HG03139 (cell line): ENCODE results near the gene PCBP4.
"Not testable (repeated sequence)": the region's sequence is repeated elsewhere in the genome, so short reads cannot be mapped to it uniquely, and the experiment has no call there.

Source experiments
- ATAC-seq: cut with Tn5 transposase; IDR thresholded peaks from one replicate; pipeline ENCODE4 v1.9.1; 2021; ENCODE audit not compliant: unreplicated experiment

The PCBP4 gene

GRCh38 chr3:51928981-51929380 is 38.3 kb downstream of the PCBP4 start:
- ATAC-seq, result not testable (repeated sequence)

GRCh38 chr3:51928438-51928837 is 38.8 kb downstream of the PCBP4 start:
- no peak for ATAC-seq

- no peak for ATAC-seq
These were observed 39.9 kb downstream of the PCBP4 start for GRCh38 chr3:51927061-51927977.

- no peak for ATAC-seq
These were observed 46.1 kb downstream of the PCBP4 start for GRCh38 chr3:51921081-51921578.

GRCh38 chr3:51916418-51916817 is 50.8 kb downstream of the PCBP4 start:
- ATAC-seq, result no peak

GRCh38 chr3:51908026-51908425 is 59.2 kb downstream of the PCBP4 start:
- no peak for ATAC-seq
